Mesodermal cell (in vitro differentiated cells): ENCODE measurements around the gene PLPP7.
A peak's percentile ranks its signal among the peaks of the same experiment; 100 is the strongest.

Experiments used
- H3K27ac ChIP-seq: 2 replicates; pipeline ENCODE4 v1.7.0; 2013; ENCODE audit warnings: mild to moderate bottlenecking, low read depth, low read length, moderate library complexity; ENCODE audit not compliant: severe bottlenecking
- H3K36me3 ChIP-seq: 2 replicates; pipeline ENCODE4 v1.7.1; 2013; ENCODE audit warnings: mild to moderate bottlenecking, low read length, moderate library complexity; ENCODE audit not compliant: control insufficient read depth, insufficient read depth
- H3K4me1 ChIP-seq: one replicate; pipeline ENCODE4 v1.7.1; 2013; ENCODE audit warnings: mild to moderate bottlenecking, low read length; ENCODE audit not compliant: insufficient read depth, control insufficient read depth, poor library complexity, severe bottlenecking
- H3K4me3 ChIP-seq: 2 replicates; pipeline ENCODE4 v1.7.0; 2013; ENCODE audit warnings: low read length, control low read depth, mild to moderate bottlenecking; ENCODE audit not compliant: insufficient read depth, poor library complexity, severe bottlenecking; ENCODE audit errors: extremely low read depth
- H3K9me3 ChIP-seq: 2 replicates; pipeline ENCODE4 v1.7.1; 2013; ENCODE audit warnings: mild to moderate bottlenecking, low read length, moderate library complexity; ENCODE audit not compliant: control insufficient read depth
- WGBS, 2 experiments: methylation state at CpG; one replicate each; pipeline ENCODE4 v1.1.5; 2013; ENCODE audit warnings: missing lambda C conversion rate in 2 of 2; ENCODE audit not compliant: insufficient coverage in 2 of 2; 5-methylcytosine and 5-hydroxymethylcytosine counted together

Gene PLPP7

DNA sequence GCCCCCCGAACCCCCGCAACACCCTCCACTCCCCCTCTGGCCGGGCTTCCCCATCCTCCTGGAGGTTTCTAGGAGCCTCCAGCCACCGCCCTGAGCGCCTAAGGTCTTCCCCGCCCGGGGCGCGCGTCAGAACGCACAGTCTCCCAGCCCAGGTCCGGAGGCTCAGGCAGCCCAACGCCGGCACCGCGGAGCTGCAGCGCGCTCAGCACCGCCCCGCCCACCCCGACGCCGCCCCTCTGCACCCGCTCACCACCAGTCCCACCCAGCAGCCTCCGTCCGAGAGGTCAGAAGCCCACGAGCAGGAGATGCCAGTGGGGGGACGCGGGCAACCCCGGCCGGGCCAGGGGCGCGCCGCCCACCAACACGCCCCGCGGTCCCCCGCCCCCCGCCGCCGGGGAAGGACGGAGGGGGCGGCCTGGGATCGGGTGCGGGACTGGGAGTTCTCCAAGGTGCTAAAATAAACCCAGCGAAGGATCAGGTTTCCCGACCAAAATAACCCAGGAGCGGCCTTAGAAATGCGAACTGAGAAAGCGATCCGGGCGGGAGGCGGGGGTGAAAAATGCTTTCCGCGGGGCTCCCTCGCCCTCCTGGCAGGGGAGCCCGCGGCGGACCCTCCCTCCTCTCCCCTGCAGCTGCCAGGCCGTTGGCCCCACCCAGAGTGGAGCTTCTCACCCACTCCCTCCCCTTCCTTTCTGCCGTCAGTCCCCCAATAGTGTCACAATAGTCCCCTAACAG is 6.7 kb upstream of the PLPP7 start:
- Histone ChIP-seq H3K27ac (no peak overlapping the region), H3K36me3 (no peaks in the 10 kb centered on the region), H3K9me3 (no peaks in the 10 kb centered on the region), H3K4me1 (peaks cover 6% of the 10 kb centered on the region), H3K4me3 (peak overlapping the region; percentile 34)
- WGBS, 2 experiments, result 1 to 2% methylated on average over 45 to 47 of the region's 61 CpGs

DNA sequence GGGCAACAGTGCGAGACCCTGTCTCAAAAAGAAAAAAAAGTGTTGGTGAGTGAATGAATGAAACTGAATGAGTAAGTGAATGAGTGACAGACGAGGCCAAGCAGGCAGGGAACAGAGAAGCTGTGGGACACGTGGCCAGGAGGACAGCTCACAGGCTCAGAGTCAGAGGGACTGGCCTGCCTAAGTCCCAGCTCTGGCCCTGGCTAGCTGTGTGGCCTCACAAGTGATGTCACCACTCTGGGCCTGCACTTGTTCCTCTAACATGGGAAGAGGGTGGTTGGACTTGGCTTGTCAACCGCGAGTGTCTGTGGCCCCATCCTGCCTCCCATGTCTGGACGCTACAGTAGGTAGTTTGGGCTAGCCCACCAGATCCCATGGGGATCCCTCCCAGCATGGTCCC is 4.7 kb upstream of the PLPP7 start:
- no peak overlapping the region for H3K27ac ChIP-seq
- peaks cover 3% of the 10 kb centered on the region for H3K4me1 ChIP-seq
- no peaks in the 10 kb centered on the region for H3K36me3 ChIP-seq
- H3K4me3 ChIP-seq, result no peak overlapping the region
- 87 to 89% methylated on average over 5 to 6 of the region's 6 CpGs for WGBS, 2 experiments
- H3K9me3 ChIP-seq, result no peaks in the 10 kb centered on the region

DNA sequence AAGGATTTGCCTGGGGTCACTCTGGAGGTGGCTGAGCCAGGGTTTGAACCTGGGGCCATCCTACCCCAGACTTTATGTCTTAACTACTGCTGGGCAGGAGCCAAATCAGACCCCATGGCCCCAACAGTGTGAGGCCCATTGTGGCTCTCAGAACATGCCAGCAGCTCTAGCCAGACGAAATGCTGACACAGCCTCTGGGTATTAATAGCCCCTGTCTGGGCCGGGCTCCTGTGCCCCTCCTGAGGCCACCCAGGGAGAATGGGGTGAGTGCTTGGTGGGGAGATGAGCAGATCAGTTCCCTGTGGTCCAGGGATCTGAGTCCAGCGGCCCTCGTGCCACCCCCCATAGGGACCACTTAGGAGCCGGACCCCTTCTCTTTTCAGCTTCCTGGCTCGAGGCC is 2.2 kb upstream of the PLPP7 start:
- no peak overlapping the region for H3K27ac ChIP-seq
- H3K36me3 ChIP-seq, result no peaks in the 10 kb centered on the region
- H3K9me3 ChIP-seq, result no peaks in the 10 kb centered on the region
- no peak overlapping the region for H3K4me3 ChIP-seq
- peaks cover 5% of the 10 kb centered on the region for H3K4me1 ChIP-seq
- WGBS, 2 experiments, result 85 to 89% methylated on average over 4 to 5 of the region's 6 CpGs

DNA sequence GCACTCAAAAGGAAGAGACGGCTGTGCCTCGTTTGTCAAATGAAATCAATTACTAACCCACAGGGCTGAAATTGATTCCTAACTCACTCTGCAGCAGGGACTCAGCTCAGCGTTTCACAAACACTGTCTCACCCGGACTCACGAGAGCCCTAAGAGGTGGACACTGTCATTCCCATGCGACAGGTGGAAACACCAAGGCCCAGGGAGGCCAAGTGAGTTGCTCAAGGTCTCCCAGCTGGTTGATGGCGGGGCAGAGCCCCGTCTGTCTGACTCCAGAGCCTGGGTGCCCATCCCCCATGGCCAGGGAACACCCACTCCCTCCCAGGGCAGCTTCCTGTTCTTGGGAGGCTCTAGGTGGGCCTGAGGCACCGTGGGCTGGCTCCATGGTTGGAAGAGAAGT is 1.3 kb upstream of the PLPP7 start:
- Histone ChIP-seq H3K4me1 (peaks cover 5% of the 10 kb centered on the region), H3K9me3 (no peaks in the 10 kb centered on the region), H3K4me3 (no peak overlapping the region), H3K36me3 (no peaks in the 10 kb centered on the region), H3K27ac (no peak overlapping the region)
- WGBS, 2 experiments, result 84 to 86% methylated on average over 8 of the region's 9 CpGs

DNA sequence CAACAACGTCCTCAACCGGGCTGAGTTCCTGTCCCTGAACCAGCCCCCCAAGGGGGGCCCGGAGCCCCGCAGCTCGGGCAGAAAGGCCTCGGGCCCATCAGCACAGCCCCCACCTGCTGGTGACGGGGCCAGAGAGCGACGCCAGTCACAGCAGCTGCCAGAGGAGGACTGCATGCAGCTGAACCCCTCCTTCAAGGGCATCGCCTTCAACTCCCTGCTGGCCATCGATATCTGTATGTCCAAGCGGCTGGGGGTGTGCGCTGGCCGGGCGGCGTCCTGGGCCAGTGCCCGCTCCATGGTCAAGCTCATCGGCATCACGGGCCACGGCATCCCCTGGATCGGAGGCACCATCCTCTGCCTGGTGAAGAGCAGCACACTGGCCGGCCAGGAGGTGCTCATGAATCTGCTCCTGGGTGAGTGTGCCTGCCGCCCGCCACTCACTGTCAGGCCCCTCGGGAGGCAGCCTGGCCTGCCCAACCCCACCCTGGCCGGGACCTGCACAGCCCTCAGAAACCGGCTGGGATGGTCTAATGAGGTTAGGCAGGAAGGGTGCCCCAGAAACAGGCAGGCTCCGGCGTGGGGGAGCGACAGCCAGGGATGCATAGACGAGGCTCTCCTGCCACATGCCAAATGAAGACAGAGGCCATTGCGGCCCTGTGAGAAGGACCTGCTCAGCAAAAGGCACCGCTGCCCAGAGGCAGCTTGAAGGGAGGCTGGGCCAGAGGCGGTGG is 678 bp downstream of the PLPP7 start:
- peaks cover 5% of the 10 kb centered on the region for H3K4me1 ChIP-seq
- no peak overlapping the region for H3K27ac ChIP-seq
- H3K36me3 ChIP-seq, result no peaks in the 10 kb centered on the region
- no peaks in the 10 kb centered on the region for H3K9me3 ChIP-seq
- H3K4me3 ChIP-seq, result peak overlapping the region; percentile 11
- 91 to 93% methylated on average over 25 to 34 of the region's 34 CpGs for WGBS, 2 experiments

DNA sequence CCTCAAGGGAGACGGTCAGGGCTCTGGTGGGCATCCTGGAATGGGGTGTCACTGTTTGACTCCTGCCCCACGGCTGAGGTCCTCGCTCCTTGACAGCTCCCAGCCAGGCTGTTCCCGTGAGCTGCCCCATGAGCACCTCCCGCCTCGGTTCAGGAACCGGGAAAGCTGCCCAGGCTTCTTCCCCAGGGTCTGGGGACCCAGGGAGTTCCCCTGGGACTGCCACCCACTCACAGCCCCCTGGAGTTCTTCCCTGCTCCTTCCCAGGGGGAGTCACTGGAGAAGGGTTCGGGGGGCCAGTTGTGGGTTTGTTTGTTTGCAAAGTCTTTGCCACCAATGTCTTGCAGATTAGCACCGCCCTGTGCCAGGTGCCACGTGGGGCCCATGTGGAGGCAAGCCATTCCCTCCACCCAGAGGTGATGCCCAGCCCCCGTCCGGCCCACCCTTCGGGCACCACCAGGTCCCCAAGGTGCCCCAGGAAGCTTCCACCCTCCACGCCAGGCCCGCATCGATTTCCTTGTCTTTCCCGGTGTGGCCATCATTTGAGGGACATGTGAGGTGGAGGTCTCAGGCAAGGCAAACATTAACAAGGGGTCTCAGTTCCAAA is 1.3 kb downstream of the PLPP7 start:
- H3K9me3 ChIP-seq, result no peaks in the 10 kb centered on the region
- no peak overlapping the region for H3K4me3 ChIP-seq
- no peak overlapping the region for H3K27ac ChIP-seq
- peaks cover 5% of the 10 kb centered on the region for H3K4me1 ChIP-seq
- WGBS, 2 experiments, result 89 to 93% methylated on average over 10 to 14 of the region's 17 CpGs
- H3K36me3 ChIP-seq, result no peaks in the 10 kb centered on the region

DNA sequence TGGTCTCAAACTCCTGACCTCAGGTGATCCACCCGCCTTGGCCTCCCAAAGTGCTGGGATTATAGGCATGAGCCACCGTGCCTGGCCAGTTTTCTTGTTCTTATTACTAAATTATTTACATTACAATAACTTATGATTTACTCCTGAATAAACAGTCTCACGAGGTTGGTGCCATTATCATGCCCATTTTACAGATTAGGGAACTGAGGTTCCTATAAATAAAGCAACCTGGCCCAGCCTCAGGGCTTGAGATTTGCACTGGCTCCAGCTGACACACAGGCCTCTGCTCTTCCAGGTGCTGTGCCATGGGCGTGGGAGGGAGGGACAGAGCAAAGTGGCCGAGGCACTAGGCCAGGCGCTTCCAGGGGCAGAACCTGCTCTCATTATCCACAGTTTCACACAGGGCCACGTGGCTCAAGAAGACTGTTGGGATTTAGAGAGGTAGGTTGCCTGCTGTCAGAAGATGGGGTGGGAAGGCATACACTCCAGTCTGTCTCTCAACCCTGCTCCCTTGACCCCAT is 2.3 kb downstream of the PLPP7 start:
- Histone ChIP-seq H3K9me3 (no peaks in the 10 kb centered on the region), H3K4me1 (peaks cover 5% of the 10 kb centered on the region), H3K27ac (no peak overlapping the region), H3K36me3 (no peaks in the 10 kb centered on the region), H3K4me3 (no peak overlapping the region)
- WGBS, 2 experiments, result 93 to 100% methylated on average over 2 to 4 of the region's 7 CpGs

DNA sequence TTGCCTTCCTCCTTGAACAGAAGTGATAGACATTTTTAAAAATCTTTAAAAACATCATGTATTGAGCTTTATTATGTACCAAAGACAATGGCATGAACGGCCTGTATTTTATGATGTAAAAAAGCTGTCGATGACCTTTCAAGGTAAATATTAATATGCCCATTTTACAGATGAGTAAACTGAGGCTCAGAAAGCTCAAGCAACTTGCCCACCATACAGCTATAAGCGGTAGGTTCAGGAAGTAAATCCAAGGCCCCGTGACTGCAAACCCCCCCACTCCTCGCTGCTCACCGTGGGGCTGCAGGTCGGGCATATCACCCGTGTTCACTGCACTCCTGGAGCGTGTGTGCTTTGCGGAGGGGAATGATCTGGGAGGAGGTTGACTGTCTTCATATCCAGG is 3.4 kb downstream of the PLPP7 start:
- no peaks in the 10 kb centered on the region for H3K36me3 ChIP-seq
- no peaks in the 10 kb centered on the region for H3K9me3 ChIP-seq
- WGBS, 2 experiments, result 91 to 96% methylated on average over 5 to 9 of the region's 10 CpGs
- H3K27ac ChIP-seq, result no peak overlapping the region
- H3K4me3 ChIP-seq, result no peak overlapping the region
- peaks cover 5% of the 10 kb centered on the region for H3K4me1 ChIP-seq

DNA sequence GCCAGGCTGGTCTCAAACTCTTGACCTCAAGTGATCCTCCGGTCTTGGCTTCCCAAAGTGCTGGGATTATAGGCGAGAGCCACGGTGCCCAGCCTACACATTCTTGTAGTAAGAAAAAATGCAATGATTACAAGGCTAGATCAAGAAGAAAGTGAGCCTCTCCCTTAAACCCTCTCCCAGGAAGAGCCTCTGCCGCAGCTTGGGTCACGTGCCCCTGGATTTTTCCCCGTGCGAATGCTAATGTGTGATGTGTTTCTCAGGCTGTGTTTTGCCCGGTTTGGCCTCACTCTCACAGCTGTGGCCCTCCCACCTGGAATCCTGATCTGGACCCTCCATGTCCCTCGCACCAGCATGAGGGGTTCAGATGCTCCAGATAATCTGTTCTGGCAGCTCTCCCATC is 6.9 kb downstream of the PLPP7 start:
- Histone ChIP-seq H3K9me3 (no peaks in the 10 kb centered on the region), H3K36me3 (no peaks in the 10 kb centered on the region), H3K4me3 (no peak overlapping the region), H3K4me1 (no peaks in the 10 kb centered on the region), H3K27ac (no peak overlapping the region)
- whole genome bisulfite sequencing, 2 experiments, result 85 to 90% methylated on average over 7 to 9 of the region's 9 CpGs

DNA sequence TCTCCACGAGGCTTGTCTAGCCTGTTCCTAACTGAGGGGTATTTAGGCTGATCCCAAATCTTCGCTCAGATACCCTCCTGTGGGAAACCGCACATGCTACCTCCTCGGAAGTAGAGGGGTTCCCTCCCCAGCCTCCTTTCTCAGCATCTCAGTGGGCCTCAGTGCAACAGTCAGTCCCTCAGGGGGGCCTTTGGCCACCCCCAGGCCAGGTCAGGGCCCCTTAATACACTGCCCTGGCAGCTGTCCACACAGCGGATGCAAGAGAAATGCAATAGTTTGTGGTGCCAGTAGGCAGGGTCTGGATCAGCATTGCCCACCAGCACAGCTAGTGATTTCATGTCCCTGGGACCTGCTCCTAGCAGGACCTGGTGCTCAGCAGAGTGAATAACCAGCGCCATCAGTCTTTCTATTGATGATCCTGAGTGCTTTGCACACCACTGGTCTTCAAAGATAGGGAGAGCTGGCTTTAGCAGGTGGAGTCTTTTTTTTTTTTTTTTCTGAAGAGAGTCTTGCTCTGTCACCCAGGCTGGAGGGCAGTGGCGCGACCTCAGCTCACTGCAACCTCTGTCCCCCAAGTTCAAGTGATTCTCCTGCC is 7.5 kb downstream of the PLPP7 start:
- WGBS, 2 experiments, result 94% methylated on average over 6 to 7 of the region's 8 CpGs
- no peaks in the 10 kb centered on the region for H3K4me1 ChIP-seq
- H3K36me3 ChIP-seq, result no peaks in the 10 kb centered on the region
- no peaks in the 10 kb centered on the region for H3K9me3 ChIP-seq
- no peak overlapping the region for H3K4me3 ChIP-seq
- no peak overlapping the region for H3K27ac ChIP-seq
